GM18526 (cell line): ENCODE data around the gene NMRK1.
A peak's percentile ranks its signal among the peaks of the same experiment; 100 is the strongest.

ENCODE experiments used
- POLR2A ChIP-seq: IDR thresholded peaks from 3 replicates; pipeline ENCODE4 v1.6.1; 2011; ENCODE audit not compliant: insufficient read length; ENCODE audit errors: extremely low read depth

Gene NMRK1

GRCh38 chr9:75087824-75088645 is at the start of gene NMRK1, which contains the start of gene OSTF1:
TSS of gene NMRK1 (minus strand) at chr9:75088155. CDS start at chr9:75083115, 5,040 bp downstream.
TSS of gene OSTF1 (plus strand) at chr9:75088514. CDS start at chr9:75088693, 179 bp downstream.
- TF ChIP-seq POLR2A = peak; percentile 80

GRCh38 chr9:75134495-75134894 is 46.5 kb upstream of the NMRK1 start:
- no peak for TF ChIP-seq POLR2A

GRCh38 chr9:75133396-75133795 is 45.4 kb upstream of the NMRK1 start:
- no peak for TF ChIP-seq POLR2A

- no peak for TF ChIP-seq POLR2A
Measured at GRCh38 chr9:75132244-75132643, 44.3 kb upstream of the NMRK1 start.

- TF ChIP-seq POLR2A = no peak
Measured at GRCh38 chr9:75131700-75132099, 43.7 kb upstream of the NMRK1 start.

- no peak for TF ChIP-seq POLR2A
Measured at GRCh38 chr9:75130621-75131230, 42.8 kb upstream of the NMRK1 start.

- TF ChIP-seq POLR2A = no peak
Measured at GRCh38 chr9:75130172-75130571, 42.2 kb upstream of the NMRK1 start.

- TF ChIP-seq POLR2A = no peak
Measured at GRCh38 chr9:75128535-75128934, 40.6 kb upstream of the NMRK1 start.

- TF ChIP-seq POLR2A = no peak
Measured at GRCh38 chr9:75123696-75124095, 35.7 kb upstream of the NMRK1 start.

- no peak for TF ChIP-seq POLR2A
Measured at GRCh38 chr9:75121914-75122558, 34.1 kb upstream of the NMRK1 start.

- TF ChIP-seq POLR2A = no peak
Measured at GRCh38 chr9:75120686-75121085, 32.7 kb upstream of the NMRK1 start.

GRCh38 chr9:75117564-75117963 is 29.6 kb upstream of the NMRK1 start:
- no peak for TF ChIP-seq POLR2A

- no peak for TF ChIP-seq POLR2A
Measured at GRCh38 chr9:75116306-75116705, 28.4 kb upstream of the NMRK1 start.

- TF ChIP-seq POLR2A = no peak
Measured at GRCh38 chr9:75112789-75113188, 24.8 kb upstream of the NMRK1 start.

GRCh38 chr9:75111019-75111622 is 23.2 kb upstream of the NMRK1 start:
- no peak for TF ChIP-seq POLR2A
